NOMO-1 (cell line): ENCODE measurements around the gene NAAA.
"Not testable (repeated sequence)": the region's sequence is repeated elsewhere in the genome, so short reads cannot be mapped to it uniquely, and the experiment has no call there.

Experiments
- DNase-seq, 2 experiments: peaks; one replicate each; lab custom pipeline; 2025; ENCODE audit not compliant: unreplicated experiment in 2 of 2; lab: John Stamatoyannopoulos, UW

The NAAA gene

GRCh38 chr4:75940692-75941253 lies at the start of gene NAAA:
TSS of gene NAAA (minus strand) at chr4:75941013. CDS start at chr4:75940949, 64 bp downstream.
- DNase-seq: peak; percentile 71 to 89

GRCh38 chr4:75989846-75990528 lies 49.2 kb upstream of the NAAA start:
- no peak for DNase-seq

GRCh38 chr4:75985116-75985515 lies 44.3 kb upstream of the NAAA start:
- no peak for DNase-seq

GRCh38 chr4:75980576-75980975 lies 39.8 kb upstream of the NAAA start:
- DNase-seq: no peak

- DNase-seq: no peak
Observed at GRCh38 chr4:75976177-75976576, 35.4 kb upstream of the NAAA start.

- DNase-seq: no peak
Observed at GRCh38 chr4:75973766-75974165, 33.0 kb upstream of the NAAA start.

- no peak for DNase-seq
Observed at GRCh38 chr4:75968084-75968483, 27.3 kb upstream of the NAAA start.

- DNase-seq: no peak
Observed at GRCh38 chr4:75963558-75963957, 22.7 kb upstream of the NAAA start.

GRCh38 chr4:75962072-75962471 lies 21.3 kb upstream of the NAAA start:
- DNase-seq: not testable (repeated sequence)

- not testable (repeated sequence) for DNase-seq
Observed at GRCh38 chr4:75958546-75958945, 17.7 kb upstream of the NAAA start.

GRCh38 chr4:75954811-75955210 lies 14.0 kb upstream of the NAAA start:
- DNase-seq: not testable (repeated sequence)

- DNase-seq: no peak
Observed at GRCh38 chr4:75953509-75953908, 12.7 kb upstream of the NAAA start.

GRCh38 chr4:75950213-75950815 lies 9.5 kb upstream of the NAAA start:
- no peak for DNase-seq

- no peak for DNase-seq
Observed at GRCh38 chr4:75948822-75949444, 8.1 kb upstream of the NAAA start.

- peak; percentile 52 to 66 for DNase-seq
Observed at GRCh38 chr4:75939890-75940691, 722 bp downstream of the NAAA start.

- DNase-seq: no peak
Observed at GRCh38 chr4:75935628-75936027, 5.2 kb downstream of the NAAA start.

- DNase-seq: no peak
Observed at GRCh38 chr4:75930152-75930551, 10.7 kb downstream of the NAAA start.

GRCh38 chr4:75924916-75925315 lies 15.9 kb downstream of the NAAA start:
- not testable (repeated sequence) for DNase-seq

GRCh38 chr4:75924309-75924827 lies 16.4 kb downstream of the NAAA start:
- no peak for DNase-seq

GRCh38 chr4:75922588-75922987 lies 18.2 kb downstream of the NAAA start:
- DNase-seq: no peak

- DNase-seq: no peak
Observed at GRCh38 chr4:75921910-75922309, 18.9 kb downstream of the NAAA start.
